ENCODE measurements around the gene SOX1.

SOX1 gene

DNA sequence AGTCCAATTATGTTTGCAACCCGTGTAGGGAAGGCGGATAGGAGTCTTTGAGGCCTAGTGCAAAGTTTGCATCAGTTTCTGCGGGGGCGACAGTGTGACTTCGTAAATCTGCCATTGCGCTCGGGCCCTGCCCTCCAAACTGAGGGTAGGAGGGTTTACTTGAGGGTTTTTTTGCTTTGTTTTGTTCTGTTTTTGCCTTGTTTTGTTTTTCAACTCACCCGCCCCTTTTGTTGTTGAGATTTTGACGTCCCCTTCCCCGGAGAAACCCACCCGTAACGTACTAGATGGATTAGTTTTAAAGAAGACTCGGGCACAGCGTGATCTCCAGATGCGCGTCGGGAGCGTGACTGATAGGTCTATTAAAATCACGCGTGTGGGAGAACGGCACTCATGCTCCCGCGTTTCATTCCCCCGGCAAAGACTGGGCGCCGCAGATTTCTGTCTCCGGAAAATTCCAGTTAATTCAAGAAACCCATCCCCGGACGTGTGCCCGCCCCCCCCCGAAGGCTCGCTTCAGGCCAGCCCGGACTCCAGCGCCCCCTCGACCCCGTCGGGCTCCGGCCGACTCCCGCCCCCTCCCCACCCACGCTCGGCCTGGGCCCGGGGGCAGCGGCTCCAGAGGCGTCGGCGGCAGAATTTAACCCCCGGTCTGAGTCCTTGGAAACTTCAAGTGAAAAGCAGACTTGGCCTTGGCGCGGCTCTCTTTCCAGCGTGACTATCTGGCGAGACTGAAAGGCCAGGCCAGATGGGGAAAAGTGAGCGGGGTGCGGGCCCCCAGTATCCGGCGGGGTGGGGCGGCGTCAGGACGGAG, 5.0 kb downstream of the SOX1 start:
- peaks cover 13% of the 10 kb centered on the region for H3K4me1 ChIP-seq (ENCODE audit: insufficient read depth, low read length)
- H3K9me3 ChIP-seq (ENCODE audit: control insufficient read depth, insufficient read depth, low read length): no peaks in the 10 kb centered on the region
- H3K36me3 ChIP-seq (ENCODE audit: insufficient read depth, low read length): no peaks in the 10 kb centered on the region
- peak overlapping the region; percentile 43; the same call in 1 of the 2 replicates for H3K9ac ChIP-seq (ENCODE audit: low read depth, low read length)

DNA sequence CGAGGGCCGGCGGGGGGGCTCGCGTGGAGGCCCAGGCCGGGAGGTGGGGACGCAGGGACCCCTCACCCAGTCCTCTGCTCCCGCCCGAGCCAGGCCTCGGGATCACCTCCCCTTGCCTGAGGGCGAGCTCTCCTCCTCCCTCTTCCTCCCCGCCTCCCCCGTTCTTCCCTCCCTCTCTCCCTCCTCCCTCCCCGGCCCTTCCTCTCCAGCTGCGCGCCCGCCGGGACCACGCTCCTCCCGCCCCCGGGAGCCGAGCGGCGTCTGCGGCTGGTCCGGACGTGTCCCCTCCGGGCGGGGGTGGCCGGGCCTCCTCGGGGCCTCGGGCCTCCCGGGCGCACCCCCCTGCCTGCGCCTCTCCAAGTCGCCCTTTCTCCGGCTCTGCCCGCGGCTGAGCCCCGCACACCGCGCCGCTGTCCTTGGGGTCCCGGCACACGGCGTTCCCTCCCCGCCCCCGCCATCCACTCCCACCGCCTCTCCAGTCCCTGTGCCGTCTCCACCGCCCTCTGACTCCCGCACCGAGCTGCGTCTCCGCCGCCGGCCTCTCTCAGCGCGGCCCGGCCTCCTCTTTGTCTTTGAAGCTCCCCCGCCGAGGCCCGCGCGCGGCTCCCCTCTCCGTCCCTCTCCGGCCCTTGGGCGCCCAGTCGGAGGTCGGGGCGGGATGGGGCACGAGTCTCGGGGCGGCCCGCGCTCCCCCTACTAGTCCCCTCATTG, 5.7 kb downstream of the SOX1 start:
- Histone ChIP-seq H3K4me1 (ENCODE audit: insufficient read depth, low read length) (peaks cover 13% of the 10 kb centered on the region), H3K9me3 (ENCODE audit: control insufficient read depth, insufficient read depth, low read length) (no peaks in the 10 kb centered on the region), H3K9ac (ENCODE audit: low read depth, low read length) (peak overlapping the region; percentile 43; the same call in 1 of the 2 replicates), H3K36me3 (ENCODE audit: insufficient read depth, low read length) (no peaks in the 10 kb centered on the region)

DNA sequence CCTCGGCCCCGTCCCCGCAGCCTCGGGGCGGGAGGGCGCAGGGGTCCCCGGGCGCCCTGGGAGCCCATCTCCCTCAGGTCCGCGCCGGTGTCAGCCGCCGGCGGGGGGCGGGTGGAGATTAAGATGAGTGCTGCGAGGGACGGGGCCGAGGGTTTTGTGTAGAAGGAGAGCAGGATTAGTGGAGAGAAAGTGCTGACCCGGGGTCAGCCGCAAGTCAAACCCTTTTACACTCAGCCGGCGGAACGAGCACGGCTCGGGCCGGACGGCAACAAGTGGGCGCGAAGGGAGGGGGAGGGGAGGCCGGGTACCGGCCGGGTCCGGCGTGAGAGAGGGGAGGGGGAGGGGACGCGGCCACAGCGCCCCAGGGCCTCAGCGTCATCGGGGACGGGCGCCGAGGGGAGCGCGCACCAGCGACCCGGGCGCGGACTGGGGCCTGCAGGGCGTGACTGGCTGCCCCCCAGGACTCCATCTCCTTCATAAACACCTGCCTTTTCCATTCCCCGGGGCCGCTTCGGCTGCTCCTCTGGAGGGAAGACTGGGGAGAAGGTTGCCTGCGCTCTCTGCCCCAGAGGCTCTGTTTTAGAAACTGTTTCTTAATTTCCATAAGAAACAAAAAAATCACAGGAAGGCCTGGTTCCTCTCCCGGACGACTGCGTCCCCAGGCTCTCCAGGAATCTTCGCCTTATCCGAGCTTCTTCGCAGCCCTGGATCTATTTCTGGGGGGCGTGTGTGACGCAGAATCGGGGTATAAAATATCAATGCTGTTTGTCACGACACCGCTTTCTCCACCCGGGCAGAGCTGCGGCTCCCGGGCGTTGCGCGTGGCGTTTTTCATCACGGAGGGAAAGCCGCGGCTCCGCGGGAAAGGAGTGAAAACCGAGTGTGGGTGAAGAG, 6.5 kb downstream of the SOX1 start:
- H3K36me3 ChIP-seq (ENCODE audit: insufficient read depth, low read length): no peaks in the 10 kb centered on the region
- H3K9ac ChIP-seq (ENCODE audit: low read depth, low read length): peak overlapping the region; percentile 43; the same call in 1 of the 2 replicates
- H3K4me1 ChIP-seq (ENCODE audit: insufficient read depth, low read length): peaks cover 19% of the 10 kb centered on the region
- H3K9me3 ChIP-seq (ENCODE audit: control insufficient read depth, insufficient read depth, low read length): no peaks in the 10 kb centered on the region

DNA sequence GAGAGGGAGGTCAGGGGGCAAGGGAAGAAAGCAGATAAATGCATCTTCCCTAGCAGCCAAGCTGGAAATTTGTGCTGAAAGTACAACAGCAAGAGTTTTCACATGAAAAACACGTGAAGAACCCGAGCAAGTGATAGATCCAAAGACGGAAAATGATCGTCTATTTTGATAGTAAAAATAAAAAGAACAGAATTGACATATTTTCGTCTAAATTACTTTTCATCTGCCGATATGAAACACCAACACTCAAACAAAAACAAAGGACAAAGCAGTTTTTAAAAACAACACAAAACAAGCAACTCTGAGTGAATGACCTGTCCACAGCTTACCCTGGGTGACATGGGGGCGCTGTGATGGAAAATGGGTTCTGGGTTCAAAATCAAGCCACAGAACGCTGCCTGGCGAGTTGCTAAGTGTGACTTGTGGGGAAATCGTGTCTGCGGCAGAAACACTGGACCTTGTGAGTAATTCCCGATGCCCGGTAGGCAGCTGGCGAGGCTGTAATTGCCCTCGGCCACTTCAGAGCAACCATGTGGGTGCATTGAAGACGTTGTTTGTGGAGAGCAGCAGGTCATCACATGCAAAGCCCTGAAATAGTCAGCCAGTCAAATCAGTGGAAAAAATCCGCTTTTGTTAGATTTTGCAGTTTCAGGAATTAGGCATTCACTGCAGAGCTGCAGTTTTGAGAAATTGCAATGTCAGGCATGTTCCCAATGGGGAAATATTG, 7.4 kb downstream of the SOX1 start:
- Histone ChIP-seq H3K9ac (ENCODE audit: low read depth, low read length) (peak overlapping the region; percentile 43; the same call in 1 of the 2 replicates), H3K9me3 (ENCODE audit: control insufficient read depth, insufficient read depth, low read length) (no peaks in the 10 kb centered on the region), H3K36me3 (ENCODE audit: insufficient read depth, low read length) (no peaks in the 10 kb centered on the region), H3K4me1 (ENCODE audit: insufficient read depth, low read length) (peaks cover 27% of the 10 kb centered on the region)

DNA sequence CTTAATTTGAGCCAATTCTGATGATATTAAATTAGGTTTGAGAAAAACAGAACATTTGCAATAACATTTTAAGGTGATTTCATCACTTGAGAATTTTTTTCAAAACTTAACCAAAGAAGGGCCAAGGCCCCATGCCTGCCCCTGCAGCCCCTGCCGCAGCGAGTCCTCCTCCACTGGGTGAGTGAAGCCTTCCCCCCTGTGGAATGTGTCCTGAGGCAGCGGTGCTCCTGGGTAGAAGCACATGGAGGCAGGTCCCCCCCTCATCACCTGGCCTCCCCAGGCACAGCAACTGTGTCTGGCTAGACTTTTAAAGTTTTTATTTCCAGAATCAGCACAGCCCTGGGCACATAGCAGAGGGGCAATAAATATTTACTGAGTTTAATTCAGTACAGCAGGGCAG, 10.8 kb downstream of the SOX1 start:
- no peaks in the 10 kb centered on the region for H3K36me3 ChIP-seq (ENCODE audit: insufficient read depth, low read length)
- H3K9me3 ChIP-seq (ENCODE audit: control insufficient read depth, insufficient read depth, low read length): 0 out of 2 replicates have a peak, but pooled peaks cover 2% of the 10 kb centered on the region
- H3K4me1 ChIP-seq (ENCODE audit: insufficient read depth, low read length): peaks cover 29% of the 10 kb centered on the region
- H3K9ac ChIP-seq (ENCODE audit: low read depth, low read length): peak overlapping the region; percentile 6; the same call in 1 of the 2 replicates

DNA sequence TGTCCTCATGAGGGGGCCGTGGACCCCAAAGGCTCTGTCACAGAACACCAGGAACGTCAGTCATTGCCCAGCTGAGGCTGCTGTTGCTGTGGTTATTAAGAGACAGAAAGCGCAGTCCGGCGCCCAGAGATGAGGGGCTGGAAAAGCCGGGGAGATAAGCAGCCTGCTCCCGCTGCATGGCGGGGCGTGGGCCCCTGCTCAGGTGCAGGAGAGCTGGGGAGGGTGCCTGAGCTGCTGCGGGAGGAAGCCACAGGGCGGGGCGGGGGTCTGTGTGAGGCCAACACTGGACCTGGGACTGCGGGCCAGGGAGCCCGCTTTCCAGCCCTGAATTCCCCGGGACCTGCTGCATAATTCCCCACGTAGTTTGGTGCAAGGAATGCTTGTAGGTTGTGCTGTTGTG, 11.3 kb downstream of the SOX1 start:
- H3K9me3 ChIP-seq (ENCODE audit: control insufficient read depth, insufficient read depth, low read length): 0 out of 2 replicates have a peak, but pooled peaks cover 2% of the 10 kb centered on the region
- peak overlapping the region; percentile 6; the same call in 1 of the 2 replicates for H3K9ac ChIP-seq (ENCODE audit: low read depth, low read length)
- no peaks in the 10 kb centered on the region for H3K36me3 ChIP-seq (ENCODE audit: insufficient read depth, low read length)
- peaks cover 29% of the 10 kb centered on the region for H3K4me1 ChIP-seq (ENCODE audit: insufficient read depth, low read length)

DNA sequence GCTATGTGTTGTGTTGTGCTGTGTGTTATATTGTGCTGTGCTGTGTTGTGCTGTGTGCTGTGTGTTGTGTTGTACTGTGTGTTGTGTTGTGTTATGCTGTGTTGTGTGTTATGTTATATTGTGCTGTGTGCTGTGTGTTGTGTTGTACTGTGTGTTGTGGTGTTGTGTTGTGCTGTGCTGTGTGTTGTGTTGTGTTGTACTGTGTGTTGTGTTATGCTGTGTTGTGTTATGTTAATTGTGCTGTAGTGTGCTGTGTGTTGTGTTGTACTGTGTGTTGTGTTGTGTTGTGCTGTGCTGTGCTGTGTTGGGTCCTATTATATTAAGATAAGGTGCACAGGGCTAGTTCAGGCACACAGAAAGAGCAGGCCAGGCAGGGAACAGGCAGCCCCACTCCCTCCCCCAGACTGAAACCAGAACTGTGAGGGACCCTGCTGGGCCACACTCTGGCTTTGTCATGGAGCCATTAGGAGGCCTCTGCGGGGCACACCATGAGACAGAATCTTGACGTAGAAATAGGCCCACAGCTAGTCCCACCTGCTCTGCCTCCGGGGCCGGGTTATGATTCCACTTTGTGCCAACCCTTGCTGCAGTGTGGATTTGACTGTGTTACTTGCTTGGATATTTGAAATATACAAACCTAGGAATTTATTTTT, 12.1 kb downstream of the SOX1 start:
- H3K9me3 ChIP-seq (ENCODE audit: control insufficient read depth, insufficient read depth, low read length): 0 out of 2 replicates have a peak, but pooled peaks cover 2% of the 10 kb centered on the region
- H3K36me3 ChIP-seq (ENCODE audit: insufficient read depth, low read length): no peaks in the 10 kb centered on the region
- H3K4me1 ChIP-seq (ENCODE audit: insufficient read depth, low read length): peaks cover 29% of the 10 kb centered on the region
- H3K9ac ChIP-seq (ENCODE audit: low read depth, low read length): peak overlapping the region; percentile 8; the same call in 1 of the 2 replicates

DNA sequence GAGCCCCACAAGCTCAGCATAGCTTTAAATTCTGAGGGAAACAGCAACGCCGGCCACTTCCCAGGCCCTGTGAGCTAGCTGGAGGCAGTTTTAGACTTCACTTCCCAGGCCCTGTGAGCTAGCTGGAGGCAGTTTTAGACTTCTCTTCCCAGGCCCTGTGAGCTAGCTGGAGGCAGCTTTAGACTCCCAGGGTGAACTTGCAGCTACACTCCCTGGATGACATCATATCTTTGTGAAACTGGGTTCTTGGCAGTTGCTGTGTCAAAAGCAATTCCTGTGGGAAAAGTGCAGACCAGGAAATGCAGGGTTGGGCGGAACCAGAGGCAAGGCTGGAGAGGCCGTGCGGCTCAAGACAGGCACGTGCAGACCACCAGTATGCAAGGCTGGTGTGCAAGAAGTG, 12.7 kb downstream of the SOX1 start:
- H3K4me1 ChIP-seq (ENCODE audit: insufficient read depth, low read length): peaks cover 26% of the 10 kb centered on the region
- H3K36me3 ChIP-seq (ENCODE audit: insufficient read depth, low read length): no peaks in the 10 kb centered on the region
- no peak overlapping the region for H3K9ac ChIP-seq (ENCODE audit: low read depth, low read length)
- 0 out of 2 replicates have a peak, but pooled peaks cover 2% of the 10 kb centered on the region for H3K9me3 ChIP-seq (ENCODE audit: control insufficient read depth, insufficient read depth, low read length)

DNA sequence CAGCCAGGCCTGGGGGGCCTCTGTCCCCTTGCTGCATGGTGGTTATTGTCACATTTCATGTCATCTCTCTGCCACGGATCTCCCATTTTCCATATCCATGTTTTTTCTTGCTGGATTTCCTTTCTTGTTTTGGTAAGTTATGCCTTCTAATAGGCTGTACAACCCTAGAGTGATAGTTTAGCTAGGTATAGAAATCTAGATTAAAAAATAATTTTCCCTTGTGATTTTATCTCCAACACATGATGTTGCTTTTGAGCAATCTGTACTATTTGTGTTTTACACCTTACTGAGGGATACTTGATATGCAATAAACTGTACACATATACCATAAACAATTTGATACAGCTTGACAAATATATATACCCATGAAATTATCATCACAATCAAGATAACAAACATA, 17.0 kb downstream of the SOX1 start:
- no peak overlapping the region for H3K9ac ChIP-seq (ENCODE audit: low read depth, low read length)
- peaks cover 2% of the 10 kb centered on the region; the same call in 1 of the 2 replicates for H3K9me3 ChIP-seq (ENCODE audit: control insufficient read depth, insufficient read depth, low read length)
- peaks cover 11% of the 10 kb centered on the region for H3K4me1 ChIP-seq (ENCODE audit: insufficient read depth, low read length)
- H3K36me3 ChIP-seq (ENCODE audit: insufficient read depth, low read length): no peaks in the 10 kb centered on the region

DNA sequence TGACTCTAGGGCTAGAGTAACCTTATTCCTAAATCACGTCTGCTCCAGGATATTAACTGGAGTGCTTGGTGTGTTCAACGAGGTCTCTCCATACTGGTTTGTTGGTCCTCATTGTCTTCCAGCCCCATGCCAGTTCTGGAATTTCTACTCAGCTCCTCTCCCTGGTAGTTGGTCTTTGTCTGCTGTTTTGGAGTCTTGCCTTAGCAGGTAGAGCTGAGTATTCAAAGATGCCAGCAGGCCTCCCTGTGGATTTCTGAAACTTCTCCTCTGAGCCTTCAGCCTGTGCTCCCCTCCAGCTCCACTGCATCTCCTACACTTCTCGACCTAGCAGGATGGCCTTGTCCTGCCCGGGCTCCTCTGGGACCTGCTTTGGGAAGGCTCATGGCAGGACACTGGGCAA, 25.5 kb downstream of the SOX1 start:
- Histone ChIP-seq H3K9me3 (ENCODE audit: control insufficient read depth, insufficient read depth, low read length) (no peaks in the 10 kb centered on the region), H3K4me1 (ENCODE audit: insufficient read depth, low read length) (no peaks in the 10 kb centered on the region), H3K9ac (ENCODE audit: low read depth, low read length) (no peak overlapping the region), H3K36me3 (ENCODE audit: insufficient read depth, low read length) (no peaks in the 10 kb centered on the region)

DNA sequence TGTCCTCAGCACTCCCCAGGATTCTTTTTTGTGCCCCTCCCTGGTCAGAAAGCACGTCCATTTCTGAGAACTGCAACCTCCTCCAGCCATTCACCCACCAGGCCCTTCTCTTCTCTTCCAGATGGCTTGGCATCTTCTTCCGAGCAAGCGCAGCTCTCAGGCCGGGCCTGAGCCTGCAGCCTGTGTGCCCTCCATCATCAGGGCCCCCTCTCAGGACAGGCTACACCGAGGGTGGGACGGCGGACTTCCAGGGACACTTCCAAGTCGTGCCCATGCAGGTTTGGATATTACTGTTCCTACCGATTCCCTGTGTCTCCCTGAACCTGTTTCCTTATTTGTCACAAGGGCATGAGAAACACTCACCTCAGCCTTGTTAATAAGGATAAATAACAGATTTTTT, 28.4 kb downstream of the SOX1 start:
- Histone ChIP-seq H3K9me3 (ENCODE audit: control insufficient read depth, insufficient read depth, low read length) (no peaks in the 10 kb centered on the region), H3K4me1 (ENCODE audit: insufficient read depth, low read length) (no peaks in the 10 kb centered on the region), H3K9ac (ENCODE audit: low read depth, low read length) (no peak overlapping the region), H3K36me3 (ENCODE audit: insufficient read depth, low read length) (no peaks in the 10 kb centered on the region)

DNA sequence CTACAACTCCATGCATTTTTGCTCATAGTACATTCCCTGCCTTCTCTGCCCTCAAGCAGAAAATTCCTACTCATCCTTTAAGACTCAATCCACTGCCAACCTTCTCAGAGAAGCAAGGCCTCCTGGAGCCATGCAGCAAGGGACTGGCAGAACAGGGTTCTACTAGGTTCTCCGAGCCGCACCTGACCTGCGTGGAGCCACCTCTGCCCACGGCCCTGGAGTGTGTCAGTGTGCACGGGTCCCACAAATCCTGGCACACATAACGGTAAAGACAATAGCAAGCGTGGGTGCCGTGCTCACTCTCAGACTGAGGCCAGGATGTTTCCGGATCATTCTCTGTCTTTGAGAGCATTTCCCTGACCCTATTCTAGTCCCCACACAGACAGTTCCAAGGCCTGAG, 30.0 kb downstream of the SOX1 start:
- Histone ChIP-seq H3K9me3 (ENCODE audit: control insufficient read depth, insufficient read depth, low read length) (no peaks in the 10 kb centered on the region), H3K36me3 (ENCODE audit: insufficient read depth, low read length) (no peaks in the 10 kb centered on the region), H3K4me1 (ENCODE audit: insufficient read depth, low read length) (no peaks in the 10 kb centered on the region), H3K9ac (ENCODE audit: low read depth, low read length) (no peak overlapping the region)

DNA sequence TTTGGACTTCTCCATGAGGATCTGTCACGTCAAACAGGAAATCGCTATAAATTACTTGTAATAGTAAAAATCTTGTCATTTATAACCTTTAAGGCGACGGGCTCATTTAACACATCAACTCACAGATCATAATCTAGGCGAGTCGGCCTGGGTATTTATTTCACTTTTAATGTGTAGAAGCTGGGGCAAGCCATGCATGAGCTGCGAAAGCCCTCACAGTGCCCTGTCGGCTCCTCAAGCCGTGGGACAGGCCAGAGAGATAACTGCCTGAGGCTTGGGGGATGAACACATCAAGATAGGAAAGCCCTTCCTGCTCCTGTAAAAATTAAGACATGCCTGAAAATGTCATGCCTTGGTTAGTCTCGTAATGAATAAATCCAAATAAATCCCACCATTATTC, 30.8 kb downstream of the SOX1 start:
- no peaks in the 10 kb centered on the region for H3K9me3 ChIP-seq (ENCODE audit: control insufficient read depth, insufficient read depth, low read length)
- no peaks in the 10 kb centered on the region for H3K36me3 ChIP-seq (ENCODE audit: insufficient read depth, low read length)
- no peak overlapping the region for H3K9ac ChIP-seq (ENCODE audit: low read depth, low read length)
- no peaks in the 10 kb centered on the region for H3K4me1 ChIP-seq (ENCODE audit: insufficient read depth, low read length)
